Measurements from ENCODE around the gene ARNT2.

DNA sequence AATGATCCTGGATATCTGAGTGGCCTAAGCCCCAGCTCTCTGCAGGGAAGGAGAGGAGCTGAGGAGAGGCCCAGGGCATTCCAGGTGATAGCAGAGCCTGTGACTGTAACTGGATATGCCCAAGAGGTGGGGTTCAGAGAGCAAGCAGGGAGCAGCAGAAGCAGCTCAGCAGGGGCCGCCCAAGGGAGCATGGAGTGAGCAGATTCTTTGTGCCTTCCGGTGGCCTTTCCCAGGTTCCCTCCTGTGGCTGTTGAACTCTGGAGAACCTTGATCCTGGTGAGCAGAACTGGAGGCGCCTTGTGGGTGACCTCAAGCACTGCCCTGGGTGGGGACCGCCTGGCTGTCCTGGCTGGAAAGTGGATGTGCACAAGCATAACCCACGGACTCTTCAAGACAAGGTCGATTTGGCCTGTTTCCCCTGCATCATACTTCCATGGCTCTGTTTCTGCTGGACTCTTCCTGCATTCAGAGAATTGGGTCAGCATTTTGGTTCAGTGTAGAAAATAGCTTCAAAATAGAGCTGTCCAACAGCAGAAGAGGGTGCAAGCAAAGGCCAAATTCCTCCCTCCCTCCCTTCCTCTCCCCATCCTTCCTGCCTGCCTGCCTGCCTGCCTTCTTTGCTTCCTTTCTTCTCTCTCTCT is 76.1 kb downstream of the ARNT2 start:
- TF ChIP-seq POLR2A (IDR thresholded peaks at IDR 0.05; ENCODE audit: low read length) (no peak), GATA1 (IDR thresholded peaks at IDR 0.05; ENCODE audit: low read depth, low read length) (no peak)
